GM18498 (cell line): ENCODE results near the gene RBM22.

Experiments
- ATAC-seq: cut with Tn5 transposase; IDR thresholded peaks from one replicate; pipeline ENCODE4 v1.9.1; 2021; ENCODE audit warnings: mild to moderate bottlenecking, moderate library complexity; ENCODE audit not compliant: unreplicated experiment

The RBM22 gene

GRCh38 chr5:150653145-150653761 lies 47.6 kb downstream of the RBM22 start:
- ATAC-seq: no peak

DNA sequence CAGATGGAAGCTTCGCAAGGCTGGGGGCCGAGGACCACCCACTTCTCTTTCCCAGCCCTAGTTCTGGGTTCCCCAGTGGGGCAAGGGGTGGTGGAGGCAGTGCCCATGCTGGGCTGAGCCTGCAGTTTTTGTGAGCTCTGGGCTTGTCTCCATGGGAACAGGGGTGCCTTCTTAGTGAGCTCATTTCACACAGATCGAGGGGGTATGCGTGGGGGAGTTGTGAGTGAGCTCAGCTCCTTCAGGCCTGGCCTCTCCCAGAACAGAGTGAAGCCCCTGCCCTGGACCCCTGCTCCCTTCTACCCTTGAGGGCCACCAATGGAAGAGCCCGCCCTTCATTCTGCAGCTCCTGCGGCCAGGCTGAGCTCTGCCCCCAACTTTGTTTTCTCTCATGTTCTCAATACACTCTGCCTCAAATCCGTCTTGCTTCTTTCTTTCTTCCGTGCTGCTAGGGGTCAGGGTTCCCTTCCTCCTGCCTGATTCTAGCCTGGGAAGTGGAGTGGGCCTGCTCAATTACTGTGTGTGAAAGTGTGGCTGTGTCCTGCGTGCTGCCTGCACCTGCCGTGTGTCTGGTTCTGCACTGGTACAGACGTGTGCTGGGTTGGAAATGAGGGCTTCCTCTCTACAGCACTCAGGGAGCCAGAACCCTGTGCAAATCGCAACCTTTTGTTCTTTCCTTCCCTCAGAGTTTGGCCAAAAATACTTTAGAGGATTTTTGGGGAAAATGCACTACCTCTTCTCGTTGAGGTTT lies 48.8 kb downstream of the RBM22 start:
- no peak for ATAC-seq

DNA sequence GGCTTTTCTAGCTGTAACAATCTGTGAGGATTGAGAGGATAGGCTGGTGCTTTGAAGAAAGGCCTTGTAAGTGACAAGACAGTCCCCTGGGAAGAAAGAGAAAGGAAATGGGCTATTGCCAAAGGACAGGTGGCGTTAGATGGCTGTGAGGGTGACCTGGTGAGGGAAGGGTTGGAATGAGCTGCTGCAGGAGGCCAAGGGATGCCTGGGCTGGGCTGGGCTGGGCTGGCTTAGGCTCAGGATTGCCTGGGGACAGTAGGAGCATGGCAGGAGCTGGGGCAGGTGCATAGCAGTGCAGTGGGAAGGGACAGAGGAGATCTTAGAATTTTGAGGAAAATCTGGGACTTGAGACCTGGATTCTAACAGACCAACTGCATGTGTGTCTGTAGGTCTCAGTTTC lies 49.5 kb downstream of the RBM22 start:
- ATAC-seq: no peak

- no peak for ATAC-seq
These were observed 50.5 kb downstream of the RBM22 start for GRCh38 chr5:150650021-150651006.

DNA sequence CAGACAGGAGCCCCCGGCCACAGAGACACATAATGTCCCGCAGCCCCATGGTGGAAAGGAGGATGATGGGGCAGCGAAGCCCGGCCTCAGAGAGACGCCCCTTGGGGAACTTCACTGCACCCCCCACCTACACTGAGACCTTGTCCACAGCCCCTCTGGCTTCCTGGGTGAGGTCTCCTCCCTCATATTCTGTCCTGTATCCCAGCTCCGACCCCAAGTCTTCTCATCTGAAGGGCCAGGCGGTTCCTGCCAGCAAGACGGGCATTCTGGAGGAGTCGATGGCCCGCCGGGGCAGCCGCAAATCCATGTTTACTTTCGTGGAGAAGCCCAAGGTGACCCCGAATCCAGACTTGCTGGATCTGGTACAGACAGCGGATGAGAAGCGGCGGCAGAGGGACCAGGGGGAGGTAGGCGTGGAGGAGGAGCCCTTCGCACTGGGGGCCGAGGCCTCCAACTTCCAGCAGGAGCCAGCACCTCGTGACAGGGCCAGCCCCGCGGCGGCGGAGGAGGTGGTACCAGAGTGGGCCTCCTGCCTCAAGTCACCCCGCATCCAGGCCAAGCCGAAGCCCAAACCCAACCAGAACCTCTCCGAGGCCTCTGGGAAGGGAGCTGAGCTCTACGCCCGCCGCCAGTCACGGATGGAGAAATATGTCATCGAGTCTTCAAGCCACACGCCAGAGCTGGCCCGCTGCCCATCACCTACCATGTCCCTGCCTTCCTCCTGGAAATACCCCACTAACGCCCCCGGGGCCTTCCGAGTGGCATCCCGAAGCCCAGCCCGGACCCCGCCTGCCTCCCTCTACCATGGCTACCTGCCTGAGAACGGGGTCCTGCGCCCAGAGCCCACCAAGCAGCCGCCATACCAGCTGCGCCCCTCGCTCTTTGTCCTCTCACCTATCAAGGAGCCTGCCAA lies 51.5 kb downstream of the RBM22 start:
- ATAC-seq: no peak

- ATAC-seq: no peak
These were observed 52.4 kb downstream of the RBM22 start for GRCh38 chr5:150648294-150649107.

- ATAC-seq: no peak
These were observed 53.3 kb downstream of the RBM22 start for GRCh38 chr5:150647275-150648251.

- ATAC-seq: no peak
These were observed 55.7 kb downstream of the RBM22 start for GRCh38 chr5:150645070-150645700.

- ATAC-seq: no peak
These were observed 56.3 kb downstream of the RBM22 start for GRCh38 chr5:150644514-150644913.

- ATAC-seq: no peak
These were observed 56.8 kb downstream of the RBM22 start for GRCh38 chr5:150644058-150644457.

DNA sequence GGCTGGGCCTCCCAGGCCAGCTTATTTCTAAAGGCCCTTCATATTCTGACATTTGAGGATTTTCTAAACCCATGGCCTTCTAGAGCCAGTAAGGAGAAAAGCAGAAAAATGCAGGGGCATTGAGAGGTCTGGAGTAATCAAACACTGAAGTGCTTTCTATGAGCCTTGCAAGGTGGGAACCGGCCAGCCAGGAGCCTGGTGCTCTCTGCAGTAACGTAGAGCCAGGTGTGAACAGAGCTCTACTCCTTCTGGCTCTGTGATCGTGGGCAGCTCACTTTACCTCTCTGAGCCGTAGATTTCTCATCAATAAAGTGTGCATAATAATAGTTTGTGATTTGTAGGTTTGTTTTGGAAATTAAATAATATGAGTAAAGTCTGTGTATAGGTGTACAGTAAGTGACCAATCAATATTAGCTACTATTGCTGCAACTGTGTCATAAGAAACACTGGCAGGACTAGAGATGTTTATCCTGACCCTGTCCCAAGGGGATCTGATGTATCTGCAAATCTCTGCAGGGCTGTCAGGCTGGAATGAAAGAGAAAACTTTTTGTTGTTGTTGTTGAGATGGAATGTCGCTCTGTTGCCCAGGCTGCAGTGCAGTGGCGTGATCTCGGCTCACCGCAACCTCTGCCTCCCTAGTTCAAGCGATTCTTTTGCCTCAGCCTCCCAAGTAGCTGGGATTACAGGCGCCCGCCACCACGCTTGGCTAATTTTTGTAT lies 57.7 kb downstream of the RBM22 start:
- no peak for ATAC-seq

DNA sequence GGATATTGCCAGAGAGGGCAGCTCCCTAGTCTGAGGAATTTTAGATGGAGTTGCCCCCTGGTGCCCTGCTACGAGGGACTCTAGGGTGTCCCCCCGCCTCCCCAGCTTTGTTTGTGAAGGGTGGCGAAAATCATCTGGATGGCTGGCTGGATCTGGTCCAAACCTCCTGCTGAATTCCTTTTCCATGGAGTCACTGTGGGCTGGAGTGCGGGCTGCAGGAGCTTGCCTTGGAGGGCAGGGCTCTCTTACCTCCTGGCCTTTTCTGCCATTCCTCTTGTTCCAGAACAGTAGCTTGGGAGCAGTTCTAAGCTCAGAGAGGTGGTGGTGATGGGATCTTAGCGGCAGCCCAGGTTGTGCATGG lies 58.3 kb downstream of the RBM22 start:
- ATAC-seq: no peak

- ATAC-seq: no peak
These were observed 58.9 kb downstream of the RBM22 start for GRCh38 chr5:150641824-150642566.

DNA sequence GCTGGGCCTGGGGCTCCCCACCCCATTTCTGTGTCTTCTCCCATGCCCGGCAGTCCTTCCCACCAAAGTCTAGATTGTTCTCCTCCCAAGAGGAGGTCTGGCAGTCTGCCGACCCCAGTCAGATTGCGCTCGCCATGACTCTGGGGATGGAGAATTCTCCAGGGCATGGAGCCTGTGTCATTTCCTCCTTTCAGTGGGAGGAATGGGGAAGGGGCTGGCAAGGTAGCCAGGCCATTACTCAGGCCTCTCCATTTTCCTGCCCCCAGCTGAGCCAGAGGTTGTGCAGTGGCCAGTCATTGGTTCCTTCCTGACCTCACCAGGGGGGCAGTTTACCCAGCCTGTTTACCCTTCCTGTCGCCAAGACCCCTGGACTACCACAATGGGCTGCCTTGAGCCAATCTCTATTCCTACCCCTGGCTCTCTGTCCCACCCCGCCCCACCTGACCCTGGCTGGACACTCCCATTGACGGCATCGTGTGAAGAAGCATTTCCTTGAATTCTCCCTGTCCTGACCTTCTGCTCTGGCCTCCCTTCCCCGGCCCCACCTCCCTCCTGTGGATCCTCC lies 59.8 kb downstream of the RBM22 start:
- ATAC-seq: no peak
